ENCODE measurements around the gene GAB1. TPM values are rescaled to one million over a fixed set of nuclear protein-coding genes. Genes with fewer than 3 reads are reported as not detected.

GAB1 gene
- total and polyA plus RNA-seq, 2 of the 8 experiments (the other 6 are each of a cell fraction or from before 2014, with no cell fraction given), result 6.8 to 21.3 TPM

GRCh38 chr4:143343276-143343831 is 6.7 kb downstream of the GAB1 start:
- H3K79me1 ChIP-seq (ENCODE audit: low read depth, low read length), result 0 out of 2 replicates have a peak, but pooled peaks cover 4% of the 10 kb centered on the region
- no peak for TF ChIP-seq SIN3A (conservative IDR thresholded peaks at IDR 0.05 in 1 of 2, IDR thresholded peaks at IDR 0.05 in 1 of 2; ENCODE audit: low read depth in 1 of 2, low read length in 2 of 2)
- TF ChIP-seq, protein P1, sequence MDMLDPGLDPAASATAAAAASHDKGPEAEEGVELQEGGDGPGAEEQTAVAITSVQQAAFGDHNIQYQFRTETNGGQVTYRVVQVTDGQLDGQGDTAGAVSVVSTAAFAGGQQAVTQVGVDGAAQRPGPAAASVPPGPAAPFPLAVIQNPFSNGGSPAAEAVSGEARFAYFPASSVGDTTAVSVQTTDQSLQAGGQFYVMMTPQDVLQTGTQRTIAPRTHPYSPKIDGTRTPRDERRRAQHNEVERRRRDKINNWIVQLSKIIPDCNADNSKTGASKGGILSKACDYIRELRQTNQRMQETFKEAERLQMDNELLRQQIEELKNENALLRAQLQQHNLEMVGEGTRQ (IDR thresholded peaks at IDR 0.05; ENCODE audit: low read length), result 0 out of 2 replicates have a peak, but pooled peaks have one; percentile 26

More at GRCh38 chr4:143343276-143343831, 6.7 kb downstream of the GAB1 start:
- no peak overlapping the region for H3K4me3 ChIP-seq (ENCODE audit: extremely low read depth in 1 of 4, insufficient read depth in 2 of 4, low read depth in 3 of 4, low read length in 4 of 4)
- no peak overlapping the region for H3K4me2 ChIP-seq (ENCODE audit: insufficient read depth in 1 of 2, low read depth in 2 of 2, low read length in 2 of 2)
- H3K9ac ChIP-seq (replicated peaks in 1 of 4; ENCODE audit: extremely low read depth in 1 of 4, low read depth in 3 of 4, low read length in 3 of 4), result no peak overlapping the region
- no peak overlapping the region for H2BK20ac ChIP-seq (ENCODE audit: low read length)
- no peaks in the 10 kb centered on the region for H3K9me3 ChIP-seq (ENCODE audit: insufficient read depth in 2 of 2, low read depth in 1 of 2, low read length in 1 of 2)
- H3K36me3 ChIP-seq (ENCODE audit: control insufficient read depth in 2 of 4, insufficient read depth in 4 of 4, low read length in 3 of 4), result no peaks in the 10 kb centered on the region
- H3K18ac ChIP-seq (ENCODE audit: extremely low read depth, low read length), result no peak overlapping the region
- no peak overlapping the region for H2BK15ac ChIP-seq (ENCODE audit: low read length)
- peaks cover 2% of the 10 kb centered on the region; the same call in 1 of the 2 replicates for H3K23me2 ChIP-seq (ENCODE audit: low read depth, low read length)
- WGBS, 2 experiments (ENCODE audit: extremely low coverage in 1 of 2, insufficient coverage in 1 of 2, insufficient read length in 1 of 2, insufficient replicate concordance in 2 of 2, low coverage in 1 of 2, low lambda C conversion rate in 2 of 2, missing lambda C conversion rate in 1 of 2), result 86% methylated on average over 3 of the region's 3 CpGs; no CpG with 5 or more reads in 1 of the 2 experiments
- no peaks in the 10 kb centered on the region for H3K27me3 ChIP-seq (replicated peaks in 1 of 4; ENCODE audit: control insufficient read depth in 3 of 4, extremely low read depth in 1 of 4, insufficient read depth in 3 of 4, low read length in 3 of 4)
- no peak overlapping the region for H3K14ac ChIP-seq (ENCODE audit: insufficient read length)
- H2BK12ac ChIP-seq (ENCODE audit: low read depth, low read length), result no peak overlapping the region
- H3K4me1 ChIP-seq (replicated peaks in 1 of 4; ENCODE audit: control insufficient read depth in 3 of 4, insufficient read depth in 4 of 4, low read length in 3 of 4), result peaks cover 0 to 3% (median 0%) of the 10 kb centered on the region in 4 experiments; a peak in 3 of 7 replicates
- CTCF ChIA-PET (ENCODE audit: partially characterized antibody), result interaction anchor here (1.0 to 1.9 kb wide), 4 partner anchors 9 to 54 kb away, joined by 3 to 6 read pairs (median 4); no protein-coding TSS in a partner anchor
- H2BK120ac ChIP-seq (replicated peaks; ENCODE audit: low read depth, low read length), result no peak overlapping the region
- no peak overlapping the region for H2AK5ac ChIP-seq (ENCODE audit: low read depth, low read length)
- no peak overlapping the region for H2AFZ ChIP-seq (ENCODE audit: low read length)
- H4K5ac ChIP-seq (ENCODE audit: insufficient read length, low read depth, low read length), result no peak overlapping the region
- no peak overlapping the region for H3K27ac ChIP-seq (ENCODE audit: low read depth, low read length)
- no peak overlapping the region for H2BK5ac ChIP-seq (ENCODE audit: low read depth, low read length)
- peaks cover 0 to 55% of the 10 kb centered on the region in 2 experiments; a peak in 3 of 4 replicates for H3K79me2 ChIP-seq (ENCODE audit: control insufficient read depth in 1 of 2, insufficient read depth in 2 of 2, low read length in 2 of 2)
- H3K23ac ChIP-seq (ENCODE audit: insufficient read length), result no peak overlapping the region
- FAIRE-seq (no peak), DNase-seq (ENCODE audit: low read depth in 1 of 2, low spot score in 2 of 2) (no peak)
- POLR2A ChIA-PET (ENCODE audit: partially characterized antibody), result interaction anchor here (1.2 kb wide), 1 partner anchor 10 kb away, joined by 3 read pairs; no protein-coding TSS in a partner anchor
- no peak overlapping the region for H4K91ac ChIP-seq (replicated peaks; ENCODE audit: insufficient read length, low read length)
- H4K20me1 ChIP-seq (replicated peaks in 1 of 2; ENCODE audit: control insufficient read depth in 1 of 2, insufficient read depth in 2 of 2, low read length in 2 of 2), result no peaks in the 10 kb centered on the region
- H4K8ac ChIP-seq (ENCODE audit: extremely low read depth, insufficient read depth, low read length), result no peak overlapping the region
- H3K4ac ChIP-seq (replicated peaks; ENCODE audit: insufficient read length, low read depth, low read length), result no peak overlapping the region
- no peak overlapping the region for H3K56ac ChIP-seq (replicated peaks; ENCODE audit: insufficient read length, low read depth, low read length)
